Ectodermal cell (in vitro differentiated cells): ENCODE data around the gene PHTF2.

Experiments used
- H3K27ac ChIP-seq: 2 replicates; pipeline ENCODE4 v1.7.0; 2013; ENCODE audit warnings: mild to moderate bottlenecking, low read depth, low read length; ENCODE audit not compliant: insufficient read depth, poor library complexity, severe bottlenecking
- H3K27me3 ChIP-seq: 2 replicates; pipeline ENCODE4 v1.7.0; 2013; ENCODE audit warnings: mild to moderate bottlenecking, low read length; ENCODE audit not compliant: insufficient read depth, control insufficient read depth, poor library complexity, severe bottlenecking
- H3K36me3 ChIP-seq: one replicate; pipeline ENCODE4 v1.7.0; 2013; ENCODE audit warnings: low read length; ENCODE audit not compliant: control insufficient read depth, insufficient read depth
- H3K4me1 ChIP-seq: one replicate; pipeline ENCODE4 v1.7.0; 2013; ENCODE audit warnings: low read length; ENCODE audit not compliant: control insufficient read depth, insufficient read depth
- H3K4me3 ChIP-seq: 2 replicates; pipeline ENCODE4 v1.7.0; 2013; ENCODE audit warnings: low read depth, low read length, control low read depth; ENCODE audit not compliant: insufficient read depth
- H3K9me3 ChIP-seq: 2 replicates; pipeline ENCODE4 v1.7.0; 2013; ENCODE audit warnings: mild to moderate bottlenecking, low read length, moderate library complexity; ENCODE audit not compliant: control insufficient read depth
- WGBS, 2 experiments: methylation state at CpG; one replicate each; pipeline ENCODE4 v1.1.7; 2013; ENCODE audit warnings: missing lambda C conversion rate in 2 of 2; 5-methylcytosine and 5-hydroxymethylcytosine counted together

PHTF2 gene

GRCh38 chr7:77894574-77895091 lies 96.1 kb downstream of the PHTF2 start:
- Histone ChIP-seq H3K27ac (no peak overlapping the region), H3K36me3 (no peaks in the 10 kb centered on the region), H3K4me1 (no peaks in the 10 kb centered on the region), H3K27me3 (no peaks in the 10 kb centered on the region), H3K4me3 (no peak overlapping the region), H3K9me3 (no peaks in the 10 kb centered on the region)
- 93 to 98% methylated on average over 2 of the region's 2 CpGs for WGBS, 2 experiments

- H3K27me3 ChIP-seq, result no peaks in the 10 kb centered on the region
- H3K9me3 ChIP-seq, result no peaks in the 10 kb centered on the region
- H3K4me1 ChIP-seq, result no peaks in the 10 kb centered on the region
- 87 to 93% methylated on average over 3 of the region's 3 CpGs for WGBS, 2 experiments
- no peaks in the 10 kb centered on the region for H3K36me3 ChIP-seq
- H3K27ac ChIP-seq, result no peak overlapping the region
- no peak overlapping the region for H3K4me3 ChIP-seq
Measured at GRCh38 chr7:77895905-77896304, 97.3 kb downstream of the PHTF2 start.

GRCh38 chr7:77897004-77897547 lies 98.5 kb downstream of the PHTF2 start:
- H3K4me3 ChIP-seq, result no peak overlapping the region
- 92% methylated on average over 1 of the region's 1 CpG; no CpG with 5 or more reads in 1 of the 2 experiments for WGBS, 2 experiments

DNA sequence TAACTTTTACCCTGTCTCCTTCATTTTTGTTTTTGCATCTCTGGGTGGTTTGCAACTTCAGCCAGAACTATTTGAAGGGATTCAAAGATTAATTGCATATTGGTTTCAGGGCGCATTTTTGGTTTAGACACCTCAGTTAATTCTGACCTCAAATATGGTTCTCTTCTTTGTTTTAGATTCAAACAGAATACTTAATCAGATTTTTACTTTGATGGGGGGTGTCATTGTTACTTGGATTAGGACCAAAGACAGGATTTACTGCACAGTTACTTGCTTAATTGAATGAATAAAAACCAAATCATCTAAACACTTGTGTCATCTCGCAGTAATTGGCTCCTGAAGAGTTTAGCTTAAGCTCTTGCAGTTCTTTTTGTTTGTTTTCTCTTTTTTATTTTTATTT lies 100.9 kb downstream of the PHTF2 start:
- 81 to 92% methylated on average over 2 of the region's 2 CpGs for WGBS, 2 experiments
- Histone ChIP-seq H3K9me3 (no peaks in the 10 kb centered on the region), H3K27ac (no peak overlapping the region)

More at GRCh38 chr7:77897004-77897547, 98.5 kb downstream of the PHTF2 start:
- Histone ChIP-seq H3K27ac (no peak overlapping the region), H3K27me3 (no peaks in the 10 kb centered on the region), H3K4me1 (no peaks in the 10 kb centered on the region), H3K36me3 (no peaks in the 10 kb centered on the region), H3K9me3 (no peaks in the 10 kb centered on the region)

DNA sequence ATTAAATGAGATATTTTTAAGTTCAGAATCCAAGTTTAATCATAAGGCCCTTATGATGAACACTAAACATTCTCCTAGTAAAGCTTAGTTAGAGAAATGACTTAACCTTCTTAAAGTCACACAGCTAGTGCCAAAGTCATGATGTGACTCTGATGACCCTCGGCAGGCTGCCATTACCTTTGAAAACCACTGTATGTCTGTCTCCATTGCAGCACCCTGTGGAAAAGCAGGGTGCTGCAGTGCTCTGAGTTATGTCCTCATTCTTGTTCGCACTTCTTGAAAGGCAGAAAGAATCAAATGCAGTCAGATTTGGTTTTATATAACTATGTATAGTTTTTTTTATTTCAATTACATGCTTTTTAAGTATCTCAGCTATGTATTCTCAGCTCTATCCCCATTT lies 105.0 kb downstream of the PHTF2 start:
- Histone ChIP-seq H3K36me3 (no peaks in the 10 kb centered on the region), H3K4me1 (no peaks in the 10 kb centered on the region), H3K27me3 (no peaks in the 10 kb centered on the region), H3K27ac (no peak overlapping the region), H3K9me3 (no peaks in the 10 kb centered on the region), H3K4me3 (no peak overlapping the region)
- 83 to 88% methylated on average over 2 of the region's 2 CpGs for WGBS, 2 experiments

More for the DNA sequence above, 100.9 kb downstream of the PHTF2 start:
- no peaks in the 10 kb centered on the region for H3K4me1 ChIP-seq
- no peaks in the 10 kb centered on the region for H3K36me3 ChIP-seq
- no peaks in the 10 kb centered on the region for H3K27me3 ChIP-seq
- no peak overlapping the region for H3K4me3 ChIP-seq

DNA sequence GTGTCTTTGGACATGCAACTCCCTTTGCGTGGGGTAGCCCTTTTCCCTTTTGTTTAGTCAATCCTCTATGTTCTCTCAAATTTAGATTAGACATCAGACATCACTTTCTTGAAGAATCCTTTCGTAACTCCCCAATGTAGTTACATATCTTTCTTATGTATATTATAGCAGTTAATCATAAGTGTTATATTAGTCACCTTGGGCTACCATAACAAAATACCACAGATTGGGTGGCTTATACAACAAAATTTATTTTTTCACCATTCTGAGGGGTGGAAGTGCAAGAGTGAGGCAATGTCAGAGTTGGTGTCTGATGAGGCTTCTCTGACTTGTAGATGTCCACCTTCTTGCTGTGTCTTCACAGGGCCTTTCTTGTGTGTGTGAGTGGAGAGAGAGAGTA lies 105.7 kb downstream of the PHTF2 start:
- Histone ChIP-seq H3K9me3 (no peaks in the 10 kb centered on the region), H3K27me3 (no peaks in the 10 kb centered on the region), H3K27ac (no peak overlapping the region), H3K4me3 (no peak overlapping the region), H3K36me3 (no peaks in the 10 kb centered on the region), H3K4me1 (no peaks in the 10 kb centered on the region)
- WGBS, 2 experiments, result 89 to 93% methylated on average over 1 of the region's 2 CpGs

- 89 to 100% methylated on average over 1 to 2 of the region's 2 CpGs for WGBS, 2 experiments
- H3K27ac ChIP-seq, result no peak overlapping the region
- H3K9me3 ChIP-seq, result no peaks in the 10 kb centered on the region
- H3K36me3 ChIP-seq, result no peaks in the 10 kb centered on the region
- no peaks in the 10 kb centered on the region for H3K4me1 ChIP-seq
- no peaks in the 10 kb centered on the region for H3K27me3 ChIP-seq
- H3K4me3 ChIP-seq, result no peak overlapping the region
Measured at GRCh38 chr7:77907281-77907680, 108.7 kb downstream of the PHTF2 start.

DNA sequence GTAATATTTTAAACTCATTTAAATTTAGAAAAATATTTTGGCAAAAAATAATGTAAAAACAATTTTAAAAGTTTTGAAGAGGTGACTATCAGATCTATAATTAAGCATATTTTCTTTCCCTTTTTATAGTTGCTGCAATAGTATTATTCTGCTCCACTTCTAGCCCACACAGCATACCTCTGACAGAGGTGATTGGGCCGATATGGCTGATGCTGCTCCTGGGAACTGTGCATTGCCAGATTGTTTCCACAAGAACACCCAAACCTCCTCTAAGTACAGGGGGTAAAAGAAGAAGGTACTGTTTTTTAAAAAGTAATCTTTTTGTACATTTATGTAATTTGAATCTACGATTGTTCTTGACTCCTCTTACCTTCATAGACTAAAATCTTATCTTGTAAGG lies 110.1 kb downstream of the PHTF2 start:
- no peaks in the 10 kb centered on the region for H3K9me3 ChIP-seq
- H3K4me3 ChIP-seq, result no peak overlapping the region
- no peaks in the 10 kb centered on the region for H3K27me3 ChIP-seq
- 80 to 97% methylated on average over 1 to 2 of the region's 2 CpGs for WGBS, 2 experiments
- H3K4me1 ChIP-seq, result no peaks in the 10 kb centered on the region
- H3K27ac ChIP-seq, result no peak overlapping the region
- H3K36me3 ChIP-seq, result no peaks in the 10 kb centered on the region

- Histone ChIP-seq H3K36me3 (no peaks in the 10 kb centered on the region), H3K9me3 (no peaks in the 10 kb centered on the region), H3K27me3 (no peaks in the 10 kb centered on the region), H3K4me1 (no peaks in the 10 kb centered on the region), H3K4me3 (no peak overlapping the region), H3K27ac (no peak overlapping the region)
- 89 to 95% methylated on average over 2 of the region's 2 CpGs for WGBS, 2 experiments
Measured at GRCh38 chr7:77910124-77910523, 111.6 kb downstream of the PHTF2 start.

- Histone ChIP-seq H3K4me3 (no peak overlapping the region), H3K4me1 (no peaks in the 10 kb centered on the region), H3K27ac (no peak overlapping the region), H3K36me3 (no peaks in the 10 kb centered on the region), H3K27me3 (no peaks in the 10 kb centered on the region), H3K9me3 (no peaks in the 10 kb centered on the region)
- whole genome bisulfite sequencing, 2 experiments, result no CpG with 5 or more reads among the region's 1 CpG
Measured at GRCh38 chr7:77912293-77912692, 113.7 kb downstream of the PHTF2 start.
